HepG2 (cell line): ENCODE measurements around the gene CEP104. TPM values are rescaled to one million over a fixed set of nuclear protein-coding genes. Genes with fewer than 3 reads are reported as not detected.

Experiments used
- ATAC-seq: fragments of 200-7000 bp; cut with Tn5 transposase; 3 replicates; pipeline ENCODE4 v1.9.1; 2020; ENCODE audit warnings: mild to moderate bottlenecking, moderate library complexity
- BruUV-seq: library from RNA; stranded (reverse); fragments of 400-500 nt; replicated peaks from 2 replicates; lab custom pipeline; 2021; lab: Mats Ljungman, UMichigan
- CTCF ChIA-PET: fragments of 300-600 bp; formaldehyde crosslinking; extraction: SDS; loops from one replicate; lab custom pipeline; 2021; ENCODE audit warnings: low total read pairs, inconsistent platforms, low intra/inter-chr PET ratio; lab: Yijun Ruan, JAX
- POLR2A ChIA-PET: fragments of 350-600 bp; sonication (Branson Sonifier 250); formaldehyde crosslinking; loops from one replicate; lab custom pipeline; 2020; ENCODE audit warnings: antibody characterized with exemption, inconsistent platforms; lab: Yijun Ruan, JAX
- DNase-seq: peaks from one replicate; pipeline ENCODE4 v3.0.0-alpha.2; 2015; ENCODE audit warnings: low spot score
- FAIRE-seq: peaks from 3 replicates; lab custom pipeline; 2011; peaks lifted over from hg19 to GRCh38; lab: Jason Lieb, UNC
- H2AFZ ChIP-seq: one replicate; pipeline ENCODE4 v1.6.1; 2011; ENCODE audit warnings: low read length, inconsistent platforms
- H3K27ac ChIP-seq: fragments of 300-600 bp; 3 replicates; pipeline ENCODE4 v1.8.0; 2011; ENCODE audit warnings: mixed run types, mild to moderate bottlenecking, mixed read lengths, low read length, inconsistent platforms; ENCODE audit not compliant: insufficient read depth; ENCODE audit errors: extremely low read length
- H3K27me3 ChIP-seq, 2 experiments: fragments of 200-600 bp in 1 of 2; 2 replicates in 1 of 2; 3 replicates in 1 of 2; pipeline versions ENCODE4 v1.6.0 to v1.8.0; 2011; ENCODE audit warnings: low read length in 2 of 2, mild to moderate bottlenecking in 2 of 2, moderate library complexity in 2 of 2, inconsistent platforms in 1 of 2; ENCODE audit not compliant: insufficient read depth in 2 of 2, control insufficient read depth in 1 of 2
- H3K36me3 ChIP-seq, 2 experiments: fragments of 200-600 bp in 1 of 2; replicated peaks in 1 of 2; 2 replicates in 1 of 2; 3 replicates in 1 of 2; pipeline versions ENCODE4 v1.5.1 to v1.8.0; 2011; ENCODE audit warnings: low read length in 2 of 2, inconsistent platforms in 1 of 2; ENCODE audit not compliant: insufficient read depth in 2 of 2, control insufficient read depth in 1 of 2
- H3K4me1 ChIP-seq: 2 replicates; pipeline ENCODE4 v1.5.1; 2012; ENCODE audit warnings: low read length, inconsistent platforms; ENCODE audit not compliant: insufficient read depth
- H3K4me2 ChIP-seq: 2 replicates; pipeline ENCODE4 v1.6.0; 2011; ENCODE audit warnings: low read depth, low read length, inconsistent platforms
- H3K4me3 ChIP-seq, 3 experiments: fragments of 200-600 bp in 1 of 3; sonication (generic), shearing (Covaris generic) in 1 of 3; replicated peaks in 1 of 3; 2 replicates each; pipeline ENCODE4 v1.5.1; 2011 to 2016; ENCODE audit warnings: low read length in 3 of 3, inconsistent platforms in 2 of 3, low read depth in 2 of 3, mild to moderate bottlenecking in 2 of 3, control low read depth in 1 of 3, mixed read lengths in 1 of 3; ENCODE audit not compliant: insufficient read depth in 1 of 3
- H3K79me2 ChIP-seq: one replicate; pipeline ENCODE4 v1.6.1; 2011; ENCODE audit warnings: low read length, inconsistent platforms; ENCODE audit not compliant: insufficient read depth
- H3K9ac ChIP-seq: 2 replicates; pipeline ENCODE4 v1.6.0; 2011; ENCODE audit warnings: mild to moderate bottlenecking, low read depth, low read length, inconsistent platforms; ENCODE audit not compliant: insufficient read depth
- H3K9me3 ChIP-seq: 2 replicates; pipeline ENCODE4 v1.5.1; 2012; ENCODE audit warnings: mild to moderate bottlenecking, low read length
- H4K20me1 ChIP-seq: 2 replicates; pipeline ENCODE4 v1.6.0; 2011; ENCODE audit warnings: inconsistent platforms, mild to moderate bottlenecking, low read length, moderate library complexity; ENCODE audit not compliant: insufficient read depth
- ARID2 ChIP-seq: sonication (generic); formaldehyde crosslinking; IDR thresholded peaks from 2 replicates; pipeline ENCODE4 v1.8.1; 2022; ENCODE audit warnings: mild to moderate bottlenecking, missing genetic modification reagents, borderline replicate concordance
- ATF7-NPFF ChIP-seq: sonication (generic); formaldehyde crosslinking; IDR thresholded peaks from 2 replicates; pipeline ENCODE4 v1.8.1; 2023; ENCODE audit warnings: mild to moderate bottlenecking, low read depth, missing genetic modification reagents, moderate library complexity
- SP5 ChIP-seq: IDR thresholded peaks from 2 replicates; pipeline ENCODE4 v1.6.1; 2016; ENCODE audit warnings: low read depth, borderline replicate concordance
- ZBTB8A ChIP-seq: sonication (generic); formaldehyde crosslinking; IDR thresholded peaks from 2 replicates; pipeline ENCODE4 v1.4.0; 2020; ENCODE audit warnings: mild to moderate bottlenecking, low read depth, missing genetic modification reagents, borderline replicate concordance
- ZKSCAN1 ChIP-seq: fragments of 150-350 bp; IDR thresholded peaks from 2 replicates; pipeline ENCODE4 v1.6.1; 2014; ENCODE audit warnings: low read length
- ZNF331 ChIP-seq: sonication (generic); formaldehyde crosslinking; IDR thresholded peaks from 2 replicates; pipeline ENCODE4 v1.4.0; 2020; ENCODE audit warnings: missing genetic modification reagents
- ZNF570 ChIP-seq: sonication (generic); formaldehyde crosslinking; IDR thresholded peaks from 2 replicates; pipeline ENCODE4 v1.4.0; 2020; ENCODE audit warnings: mild to moderate bottlenecking, missing genetic modification reagents, borderline replicate concordance
- ZNF850 ChIP-seq: sonication (generic); formaldehyde crosslinking; conservative IDR thresholded peaks from 2 replicates; pipeline ENCODE4 v1.9.0; 2021; ENCODE audit warnings: mild to moderate bottlenecking, missing genetic modification reagents
- WGBS: methylation state at CpG from one replicate; pipeline ENCODE4 v1.1.6; 2017; ENCODE audit warnings: low lambda C conversion rate; 5-methylcytosine and 5-hydroxymethylcytosine counted together
- in situ Hi-C: cut with HindIII; loops from 2 replicates; pipeline ENCODE4 v1.10.0; 2017; ENCODE audit warnings: low pct_unique_long_range_greater_than_20kb; ENCODE audit not compliant: extremely low pct_ligation_motif_present
- intact Hi-C: fragments of 100-400 bp; cut with micrococcal nuclease; formaldehyde crosslinking; loops from one replicate; pipeline ENCODE4 v1.10.0; 2022; ENCODE audit not compliant: unreplicated experiment
- polyA plus RNA-seq, 8 experiments: library from polyadenylated mRNA; depleted of rRNA in 3 of 8; stranded (reverse) in 7 of 8; unstranded in 1 of 8; fragments of >200 nt; fragmentation: Illumina TruSeq in 4 of 8; extraction: Trizol in 4 of 8; gene quantifications; 2 replicates each; pipeline versions ENCODE4 v1.2.1 to v1.2.3, GENCODE V29; 2011 to 2016; ENCODE audit warnings: low read depth in 4 of 8, missing spikeins in 1 of 8, mixed read lengths in 1 of 8; ENCODE audit not compliant: insufficient read depth in 1 of 8
- total RNA-seq, 5 experiments: library from RNA; depleted of rRNA; stranded (reverse); fragments of >200 nt; fragmentation: Illumina TruSeq; extraction: Trizol; gene quantifications; 2 replicates each; pipeline ENCODE4 v1.2.3, GENCODE V29; 2016; ENCODE audit warnings: low read depth in 1 of 5
- TF ChIP-seq, protein P1 (sequence below): sonication (generic); formaldehyde crosslinking; IDR thresholded peaks from 2 replicates; pipeline ENCODE4 v1.5.0; 2020; ENCODE audit warnings: missing genetic modification reagents, mild to moderate bottlenecking, borderline replicate concordance
- TF ChIP-seq, protein P2 (sequence below): sonication (generic); formaldehyde crosslinking; IDR thresholded peaks from 2 replicates; pipeline ENCODE4 v1.4.0; 2020; ENCODE audit warnings: low read depth, missing genetic modification reagents
- TF ChIP-seq, protein P3 (sequence below): sonication (generic); formaldehyde crosslinking; IDR thresholded peaks from 2 replicates; pipeline ENCODE4 v1.4.0; 2020; ENCODE audit warnings: missing genetic modification reagents, mild to moderate bottlenecking, borderline replicate concordance
- TF ChIP-seq, protein P4 (sequence below): sonication (generic); formaldehyde crosslinking; IDR thresholded peaks from 2 replicates; pipeline ENCODE4 v1.8.1; 2023; ENCODE audit warnings: mild to moderate bottlenecking, missing genetic modification reagents
- TF ChIP-seq, protein P5 (sequence below): sonication (generic); formaldehyde crosslinking; IDR thresholded peaks from 2 replicates; pipeline ENCODE4 v1.8.0; 2022; ENCODE audit warnings: missing genetic modification reagents, low read depth, mild to moderate bottlenecking, borderline replicate concordance

Gene CEP104
- total and polyA plus RNA-seq, 2 of the 13 experiments (the other 11 are each of a cell fraction or from before 2014, with no cell fraction given): 20.4 to 30.1 TPM

DNA sequence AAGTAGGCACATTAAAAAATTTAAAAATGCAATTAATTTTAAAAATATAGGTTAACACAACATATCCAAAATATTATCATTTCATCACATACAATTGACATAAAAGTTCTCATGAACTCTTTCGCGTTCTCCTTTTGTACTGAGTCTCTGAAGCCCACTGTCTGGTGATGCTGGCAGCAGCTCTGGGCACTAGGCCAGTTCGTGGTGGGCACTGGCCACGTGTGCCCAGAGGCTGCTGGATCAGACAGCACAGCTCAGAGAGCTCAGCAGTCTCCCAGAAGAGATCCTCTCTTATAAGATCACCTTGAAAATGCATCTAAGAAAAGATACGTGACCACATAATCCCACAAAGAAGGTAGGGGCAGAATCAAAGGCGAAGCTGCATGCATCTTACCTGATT lies 9.9 kb downstream of the CEP104 start (continued):
- TF ChIP-seq, protein P1, sequence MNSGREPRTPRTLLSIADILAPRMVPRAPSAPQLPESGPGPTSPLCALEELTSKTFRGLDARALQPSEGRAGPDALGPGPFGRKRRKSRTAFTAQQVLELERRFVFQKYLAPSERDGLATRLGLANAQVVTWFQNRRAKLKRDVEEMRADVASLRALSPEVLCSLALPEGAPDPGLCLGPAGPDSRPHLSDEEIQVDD (CRISPR knock-in tag): no peak
- no peak for TF ChIP-seq ATF7-NPFF (CRISPR knock-in tag)
- TF ChIP-seq ZBTB8A (CRISPR knock-in tag): no peak
- TF ChIP-seq ZNF850 (CRISPR knock-in tag): no peak
- TF ChIP-seq SP5 (CRISPR knock-in tag): no peak
- no peak for TF ChIP-seq ZNF331 (CRISPR knock-in tag)
- TF ChIP-seq, protein P2, sequence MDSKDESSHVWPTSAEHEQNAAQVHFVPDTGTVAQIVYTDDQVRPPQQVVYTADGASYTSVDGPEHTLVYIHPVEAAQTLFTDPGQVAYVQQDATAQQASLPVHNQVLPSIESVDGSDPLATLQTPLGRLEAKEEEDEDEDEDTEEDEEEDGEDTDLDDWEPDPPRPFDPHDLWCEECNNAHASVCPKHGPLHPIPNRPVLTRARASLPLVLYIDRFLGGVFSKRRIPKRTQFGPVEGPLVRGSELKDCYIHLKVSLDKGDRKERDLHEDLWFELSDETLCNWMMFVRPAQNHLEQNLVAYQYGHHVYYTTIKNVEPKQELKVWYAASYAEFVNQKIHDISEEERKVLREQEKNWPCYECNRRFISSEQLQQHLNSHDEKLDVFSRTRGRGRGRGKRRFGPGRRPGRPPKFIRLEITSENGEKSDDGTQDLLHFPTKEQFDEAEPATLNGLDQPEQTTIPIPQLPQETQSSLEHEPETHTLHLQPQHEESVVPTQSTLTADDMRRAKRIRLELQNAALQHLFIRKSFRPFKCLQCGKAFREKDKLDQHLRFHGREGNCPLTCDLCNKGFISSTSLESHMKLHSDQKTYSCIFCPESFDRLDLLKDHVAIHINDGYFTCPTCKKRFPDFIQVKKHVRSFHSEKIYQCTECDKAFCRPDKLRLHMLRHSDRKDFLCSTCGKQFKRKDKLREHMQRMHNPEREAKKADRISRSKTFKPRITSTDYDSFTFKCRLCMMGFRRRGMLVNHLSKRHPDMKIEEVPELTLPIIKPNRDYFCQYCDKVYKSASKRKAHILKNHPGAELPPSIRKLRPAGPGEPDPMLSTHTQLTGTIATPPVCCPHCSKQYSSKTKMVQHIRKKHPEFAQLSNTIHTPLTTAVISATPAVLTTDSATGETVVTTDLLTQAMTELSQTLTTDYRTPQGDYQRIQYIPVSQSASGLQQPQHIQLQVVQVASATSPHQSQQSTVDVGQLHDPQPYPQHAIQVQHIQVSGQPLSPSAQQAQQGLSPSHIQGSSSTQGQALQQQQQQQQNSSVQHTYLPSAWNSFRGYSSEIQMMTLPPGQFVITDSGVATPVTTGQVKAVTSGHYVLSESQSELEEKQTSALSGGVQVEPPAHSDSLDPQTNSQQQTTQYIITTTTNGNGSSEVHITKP (CRISPR knock-in tag): no peak

DNA sequence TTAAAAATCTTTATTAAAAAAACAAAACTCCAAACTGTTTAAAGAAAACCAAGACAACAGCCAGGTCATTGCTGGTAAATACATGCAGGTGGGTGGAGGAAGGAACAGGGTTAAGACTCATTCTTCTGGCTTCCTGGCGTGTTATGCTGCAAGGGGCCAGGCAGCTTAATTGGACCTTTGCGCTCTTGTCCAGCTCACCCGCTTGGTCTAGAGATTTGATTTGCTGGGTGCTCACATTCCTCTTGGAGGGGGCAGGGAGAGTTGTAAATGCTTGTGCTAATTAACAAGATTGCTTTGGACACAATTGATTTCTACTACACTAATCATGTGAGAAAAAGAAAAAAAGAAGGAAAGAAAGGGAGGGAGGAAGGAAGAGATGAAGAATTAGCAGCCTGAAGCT lies 10.5 kb downstream of the CEP104 start:
- ATAC-seq (no peak), FAIRE-seq (no peak), DNase-seq (no peak)
- POLR2A ChIA-PET: no interaction called here
- CTCF ChIA-PET: no interaction called here
- no peaks in the 10 kb centered on the region for H3K27me3 ChIP-seq
- H3K36me3 ChIP-seq: peaks cover 10 to 43% of the 10 kb centered on the region in 2 experiments
- H3K9ac ChIP-seq: no peak overlapping the region
- no peaks in the 10 kb centered on the region for H3K4me1 ChIP-seq
- H3K4me2 ChIP-seq: no peak overlapping the region
- no peaks in the 10 kb centered on the region for H3K9me3 ChIP-seq
- H4K20me1 ChIP-seq: no peaks in the 10 kb centered on the region
- in situ Hi-C loops (no loop called here), intact Hi-C loops (no loop called here)
- no TSS peak for BruUV-seq
- no peaks in the 10 kb centered on the region for H3K79me2 ChIP-seq
- H3K27ac ChIP-seq: no peak overlapping the region
- 97% methylated on average over 3 of the region's 3 CpGs for WGBS
- H3K4me3 ChIP-seq: no peak overlapping the region
- H2AFZ ChIP-seq: no peak overlapping the region
- no peak for TF ChIP-seq ZNF570
- no peak for TF ChIP-seq ARID2 (CRISPR knock-in tag)
- TF ChIP-seq, protein P3, sequence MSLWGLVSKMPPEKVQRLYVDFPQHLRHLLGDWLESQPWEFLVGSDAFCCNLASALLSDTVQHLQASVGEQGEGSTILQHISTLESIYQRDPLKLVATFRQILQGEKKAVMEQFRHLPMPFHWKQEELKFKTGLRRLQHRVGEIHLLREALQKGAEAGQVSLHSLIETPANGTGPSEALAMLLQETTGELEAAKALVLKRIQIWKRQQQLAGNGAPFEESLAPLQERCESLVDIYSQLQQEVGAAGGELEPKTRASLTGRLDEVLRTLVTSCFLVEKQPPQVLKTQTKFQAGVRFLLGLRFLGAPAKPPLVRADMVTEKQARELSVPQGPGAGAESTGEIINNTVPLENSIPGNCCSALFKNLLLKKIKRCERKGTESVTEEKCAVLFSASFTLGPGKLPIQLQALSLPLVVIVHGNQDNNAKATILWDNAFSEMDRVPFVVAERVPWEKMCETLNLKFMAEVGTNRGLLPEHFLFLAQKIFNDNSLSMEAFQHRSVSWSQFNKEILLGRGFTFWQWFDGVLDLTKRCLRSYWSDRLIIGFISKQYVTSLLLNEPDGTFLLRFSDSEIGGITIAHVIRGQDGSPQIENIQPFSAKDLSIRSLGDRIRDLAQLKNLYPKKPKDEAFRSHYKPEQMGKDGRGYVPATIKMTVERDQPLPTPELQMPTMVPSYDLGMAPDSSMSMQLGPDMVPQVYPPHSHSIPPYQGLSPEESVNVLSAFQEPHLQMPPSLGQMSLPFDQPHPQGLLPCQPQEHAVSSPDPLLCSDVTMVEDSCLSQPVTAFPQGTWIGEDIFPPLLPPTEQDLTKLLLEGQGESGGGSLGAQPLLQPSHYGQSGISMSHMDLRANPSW: no peak
- TF ChIP-seq, protein P4, sequence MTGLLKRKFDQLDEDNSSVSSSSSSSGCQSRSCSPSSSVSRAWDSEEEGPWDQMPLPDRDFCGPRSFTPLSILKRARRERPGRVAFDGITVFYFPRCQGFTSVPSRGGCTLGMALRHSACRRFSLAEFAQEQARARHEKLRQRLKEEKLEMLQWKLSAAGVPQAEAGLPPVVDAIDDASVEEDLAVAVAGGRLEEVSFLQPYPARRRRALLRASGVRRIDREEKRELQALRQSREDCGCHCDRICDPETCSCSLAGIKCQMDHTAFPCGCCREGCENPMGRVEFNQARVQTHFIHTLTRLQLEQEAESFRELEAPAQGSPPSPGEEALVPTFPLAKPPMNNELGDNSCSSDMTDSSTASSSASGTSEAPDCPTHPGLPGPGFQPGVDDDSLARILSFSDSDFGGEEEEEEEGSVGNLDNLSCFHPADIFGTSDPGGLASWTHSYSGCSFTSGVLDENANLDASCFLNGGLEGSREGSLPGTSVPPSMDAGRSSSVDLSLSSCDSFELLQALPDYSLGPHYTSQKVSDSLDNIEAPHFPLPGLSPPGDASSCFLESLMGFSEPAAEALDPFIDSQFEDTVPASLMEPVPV: no peak
- no peak for TF ChIP-seq ZKSCAN1
- TF ChIP-seq, protein P5, sequence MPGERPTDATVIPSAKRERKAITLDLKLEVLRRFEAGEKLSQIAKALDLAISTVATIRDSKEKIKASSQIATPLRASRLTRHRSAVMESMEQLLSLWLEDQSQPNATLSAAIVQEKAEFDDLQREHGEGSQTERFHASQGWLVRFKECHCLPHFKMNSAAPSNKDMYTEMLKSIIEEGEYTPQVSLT (CRISPR knock-in tag): no peak
